Left kidney (tissue), 2 donors: ENCODE measurements around the gene ASPDH. TPM values are rescaled to one million over a fixed set of nuclear protein-coding genes. Genes with fewer than 3 reads are reported as not detected.

Source experiments
- DNase-seq: peaks from one replicate; pipeline ENCODE4 v3.0.0-alpha.2; 2013
- polyA plus RNA-seq: library from polyadenylated mRNA; unstranded; fragments of 120-200 nt; gene quantifications from one replicate; pipeline ENCODE4 v1.2.1, GENCODE V29; 2013; ENCODE audit not compliant: insufficient read length

Gene ASPDH
- polyA plus RNA-seq, 1 donor: 8.6 TPM

DNA sequence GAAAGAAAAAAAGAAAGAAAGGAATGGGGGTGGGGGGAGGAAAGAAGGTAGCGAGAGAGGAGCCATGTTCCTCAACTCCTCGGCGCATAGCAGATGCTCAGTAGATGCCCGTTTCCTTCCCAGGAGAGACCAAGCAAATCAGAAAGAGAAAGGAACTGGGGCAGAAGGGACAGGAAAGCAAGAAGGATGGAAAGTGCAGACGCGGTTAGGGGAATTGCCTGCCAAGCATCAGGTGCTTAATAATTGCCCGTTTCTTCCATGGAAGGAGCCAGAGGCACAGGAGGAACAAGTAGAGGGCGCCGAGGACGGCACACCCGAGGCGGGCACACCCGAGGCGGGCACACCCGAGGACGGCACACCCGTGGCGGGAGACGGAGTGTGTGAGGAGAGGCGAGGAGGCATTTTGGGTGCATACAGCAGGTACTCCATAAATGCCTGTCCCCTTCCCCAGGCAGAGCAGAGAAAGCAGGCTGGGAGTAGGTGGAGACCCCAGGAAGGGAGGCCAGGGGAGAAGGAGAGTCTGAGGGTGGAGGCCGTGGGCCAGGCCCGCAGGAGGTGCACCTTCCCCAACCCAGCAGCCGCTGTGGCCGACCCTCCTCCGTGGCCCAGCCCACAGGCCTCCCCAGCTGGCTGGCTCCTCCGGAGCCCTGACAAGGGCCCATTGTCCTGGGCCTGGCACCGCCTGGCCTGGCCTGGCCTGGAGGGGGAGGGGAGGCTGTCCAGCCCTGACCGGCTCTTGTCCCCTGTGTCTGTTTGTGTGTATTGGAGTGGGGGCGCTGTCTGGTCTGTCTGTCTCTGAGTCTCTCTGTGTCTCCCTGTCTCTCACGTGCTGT, 17.3 kb downstream of the ASPDH start:
- DNase-seq: no peak

DNA sequence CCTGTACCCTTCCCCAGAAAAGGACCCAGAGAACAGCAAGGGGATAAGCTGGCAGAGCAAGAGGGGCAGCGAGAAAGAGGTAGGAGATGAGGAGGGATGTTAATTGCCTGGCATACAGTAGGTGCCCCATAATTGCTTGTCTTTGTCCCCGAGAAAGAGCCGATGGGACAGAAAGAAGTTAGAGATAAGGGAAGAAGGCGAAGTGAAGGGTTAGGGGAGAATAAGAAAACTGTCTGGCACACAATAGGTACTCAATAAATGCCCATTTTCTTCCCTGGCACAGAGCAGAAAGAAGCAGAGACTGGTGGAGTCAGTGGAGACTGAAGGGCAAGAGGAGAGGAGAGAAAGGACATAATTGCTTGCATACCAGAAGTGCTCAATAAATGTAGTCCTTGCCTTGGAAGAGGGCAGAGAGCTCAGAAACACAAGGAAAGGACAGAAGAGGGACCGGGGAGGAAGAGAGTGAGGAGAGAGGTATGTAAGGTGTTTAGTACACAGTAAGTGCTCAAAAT, 18.6 kb downstream of the ASPDH start:
- no peak for DNase-seq

DNA sequence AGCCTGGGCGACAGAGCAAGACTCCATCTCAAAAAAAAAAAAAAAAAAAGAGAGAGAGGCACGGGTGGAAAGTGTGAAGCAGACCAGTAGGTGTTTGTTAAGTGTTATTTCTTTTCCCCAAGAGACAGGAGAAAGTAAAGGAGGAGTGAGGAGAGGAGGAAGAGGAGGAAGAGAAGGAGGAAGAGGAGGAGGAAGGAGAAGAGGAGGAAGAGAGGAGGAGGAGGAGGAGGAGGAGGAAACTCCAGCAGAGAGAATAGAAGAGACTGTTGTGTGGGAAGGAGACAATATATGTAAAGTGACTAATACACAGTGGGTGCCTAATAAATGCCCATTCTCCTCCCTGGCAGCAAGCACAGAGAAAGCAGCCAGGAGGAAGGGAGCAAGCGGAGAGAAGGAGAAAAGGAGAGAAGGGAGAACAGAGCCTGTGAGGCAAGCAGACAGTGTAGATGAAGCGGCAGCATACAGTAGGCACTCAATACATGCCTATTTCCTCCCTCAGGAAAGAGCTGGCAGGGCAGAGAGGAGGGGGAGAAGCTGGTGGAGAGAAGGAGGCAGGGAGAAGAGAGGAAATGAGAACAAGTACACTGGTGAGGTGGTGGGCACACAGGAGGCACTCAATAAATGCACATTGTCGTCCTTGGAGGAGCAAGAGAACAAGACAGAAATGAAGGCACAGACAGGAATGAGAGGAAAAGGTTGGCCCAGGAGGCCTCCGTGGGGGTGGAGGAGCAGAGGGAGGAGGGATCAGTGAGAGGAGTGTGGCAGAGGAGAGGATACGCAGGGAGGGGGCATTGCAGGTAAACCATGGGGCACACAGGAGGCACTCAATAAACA, 19.3 kb downstream of the ASPDH start:
- DNase-seq: no peak

DNA sequence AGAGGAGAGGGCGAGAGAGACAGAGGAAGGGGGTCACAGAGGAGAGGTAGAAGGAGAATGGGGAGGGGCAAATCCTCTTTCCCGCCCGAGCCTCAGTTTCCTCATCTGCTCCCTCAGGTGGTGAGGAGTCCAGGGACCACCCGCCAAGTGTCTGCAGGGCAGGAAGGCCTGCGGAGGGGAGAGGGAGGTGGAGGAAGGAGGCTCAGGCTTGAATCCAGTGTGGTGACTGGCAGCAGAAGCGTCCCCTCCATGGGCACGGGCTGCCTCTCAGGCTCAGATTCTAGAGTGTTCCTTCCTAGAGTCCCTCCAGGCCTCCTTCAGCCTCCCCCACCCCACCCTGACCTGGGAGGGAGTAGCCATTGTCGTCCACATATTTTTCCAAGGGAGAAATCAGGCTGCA, 20.5 kb downstream of the ASPDH start:
- DNase-seq: no peak

DNA sequence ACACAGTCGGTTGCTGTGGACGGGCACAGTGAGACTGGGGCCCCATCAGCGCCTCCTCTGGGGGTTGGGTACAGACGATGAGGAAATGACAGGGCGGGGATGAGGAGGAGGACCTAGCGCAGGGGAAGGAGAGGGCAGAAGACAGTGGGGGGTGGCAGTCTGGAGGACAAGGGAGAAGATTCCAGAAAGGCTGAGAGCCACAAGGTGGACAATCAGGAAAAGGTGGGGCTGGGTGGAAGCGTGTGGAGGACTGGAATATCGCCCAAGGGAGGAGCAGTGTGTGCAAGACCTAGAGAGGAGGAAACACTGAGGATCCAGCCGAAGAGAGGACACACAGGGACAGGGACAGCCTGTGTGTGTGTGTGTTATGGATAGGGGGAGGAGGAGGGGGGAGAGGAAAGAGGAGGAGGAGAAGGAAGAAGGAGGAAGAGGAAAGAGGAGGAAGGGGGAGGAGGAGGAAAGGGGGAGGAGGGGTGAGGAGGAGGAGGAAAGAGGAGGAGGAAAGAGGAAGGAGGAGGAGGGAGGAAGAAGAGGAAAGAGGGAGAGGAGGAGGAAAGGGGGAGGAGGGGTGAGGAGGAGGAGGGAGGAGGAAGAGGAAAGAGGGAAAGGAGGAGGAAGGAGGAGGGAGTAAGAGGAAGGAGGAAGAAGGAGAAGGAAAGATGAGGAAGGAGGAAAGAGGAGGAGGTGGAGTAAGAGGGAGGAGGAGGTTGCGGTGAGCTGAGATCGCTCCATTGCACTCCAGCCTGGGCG, 21.2 kb downstream of the ASPDH start:
- no peak for DNase-seq

DNA sequence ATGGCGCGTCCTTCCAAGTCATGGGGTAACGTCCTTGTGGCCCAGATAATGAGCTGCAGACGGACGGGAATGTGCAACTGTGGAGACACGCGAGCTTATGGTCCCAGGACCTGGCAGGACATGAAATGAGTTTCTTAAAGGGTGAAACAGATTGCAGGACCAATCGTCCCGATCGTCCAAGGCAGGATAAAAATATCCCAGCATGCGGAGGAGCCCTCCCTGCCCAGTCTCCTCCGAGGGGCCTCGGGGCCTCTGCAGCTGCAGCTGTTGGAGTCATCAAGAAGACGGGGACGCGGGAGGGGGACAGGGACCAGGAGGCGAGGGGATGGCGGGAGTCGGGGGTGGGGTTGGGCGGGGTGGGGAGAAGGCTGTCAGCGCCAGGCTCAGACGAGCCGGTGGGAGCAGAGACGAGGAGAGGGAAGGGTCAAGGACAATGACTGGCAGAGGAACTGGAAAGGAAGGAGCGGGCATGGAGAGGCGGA, 22.7 kb downstream of the ASPDH start:
- DNase-seq: no peak

DNA sequence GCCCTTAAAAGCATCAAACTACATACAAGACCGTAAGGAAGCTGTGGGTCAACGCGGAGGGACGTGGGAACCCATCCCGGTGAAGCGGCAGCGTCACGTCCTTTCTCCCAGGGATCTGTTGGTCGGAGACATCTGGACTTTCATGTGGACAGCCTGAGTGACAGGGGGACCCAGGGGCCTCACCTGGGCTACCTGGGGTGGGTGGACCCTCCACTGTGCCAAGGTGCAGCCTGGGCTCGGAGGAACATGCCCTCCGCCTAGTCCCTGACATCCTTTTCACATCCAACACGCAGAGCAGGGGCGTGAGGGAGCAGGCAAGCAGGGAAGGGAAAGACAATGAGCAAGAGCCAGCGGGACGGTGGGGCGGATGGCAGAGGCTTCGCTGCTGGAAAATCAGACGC, 23.3 kb downstream of the ASPDH start:
- DNase-seq: no peak

DNA sequence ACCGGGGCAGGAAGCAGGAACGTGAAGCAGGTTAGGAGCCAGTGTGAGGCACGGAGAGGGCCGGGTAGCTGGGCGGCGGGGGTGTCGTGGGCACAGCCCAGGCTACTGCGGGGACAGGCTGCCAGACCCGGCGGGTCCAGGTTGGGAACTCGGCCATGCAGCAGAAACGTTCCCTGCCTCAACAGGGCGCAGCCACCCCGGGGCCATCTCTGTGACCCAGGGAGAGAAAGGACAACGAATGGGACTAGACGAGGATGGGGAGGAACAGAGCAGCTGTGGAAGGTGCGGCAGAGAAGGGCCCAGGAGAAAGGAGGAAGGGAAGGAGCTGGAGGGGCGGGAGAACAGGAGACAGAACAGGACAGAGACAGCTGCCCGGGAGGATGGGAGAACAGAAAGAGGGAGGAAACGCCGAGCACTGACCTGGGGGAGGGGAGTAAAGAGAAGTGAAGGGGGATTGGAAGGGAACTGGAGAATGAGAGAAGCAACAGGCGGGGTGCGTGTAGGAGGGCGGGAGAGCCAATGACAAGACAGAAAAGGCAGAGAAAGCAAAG, 24.2 kb downstream of the ASPDH start:
- no peak for DNase-seq

DNA sequence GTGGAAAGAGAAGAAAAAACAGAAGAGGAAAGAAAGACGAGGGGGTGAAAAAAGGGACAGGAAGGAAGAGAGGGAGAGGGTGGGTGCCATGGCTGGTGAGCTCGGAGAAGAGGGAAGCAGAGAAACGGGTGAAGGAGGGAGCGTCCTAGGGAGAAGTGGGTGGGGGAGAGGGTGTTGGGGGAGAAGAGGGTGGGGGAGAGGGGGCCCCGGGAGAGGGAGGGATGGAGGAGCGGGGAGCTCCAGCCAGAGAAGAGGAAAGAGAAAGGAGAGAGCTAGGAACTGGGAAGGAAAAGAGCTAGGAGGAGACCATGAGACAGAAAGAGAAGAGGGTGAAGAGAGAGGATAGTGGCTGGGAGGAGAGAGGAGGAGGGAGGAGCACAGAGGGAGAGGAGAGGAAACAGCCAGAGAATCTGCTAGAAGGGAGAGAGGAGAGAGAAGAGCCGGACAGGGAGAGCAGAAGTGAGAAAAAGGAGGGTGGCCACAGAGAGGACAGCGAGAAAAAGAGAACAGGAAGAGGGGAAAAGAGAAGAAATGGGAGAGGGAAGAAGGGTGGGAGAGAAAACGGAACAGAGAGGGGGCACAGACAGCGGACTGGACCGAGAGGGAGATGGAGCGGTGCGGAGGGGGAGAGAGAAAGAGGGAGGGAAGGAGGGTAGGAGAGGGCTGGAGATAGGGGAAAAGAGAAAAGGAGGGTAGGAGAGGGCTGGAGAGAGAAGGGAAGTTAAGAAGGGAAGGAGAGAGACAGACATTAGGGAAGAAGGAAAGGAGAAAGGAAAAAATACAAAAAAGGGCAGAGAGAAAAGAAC, 25.1 kb downstream of the ASPDH start:
- DNase-seq: no peak

DNA sequence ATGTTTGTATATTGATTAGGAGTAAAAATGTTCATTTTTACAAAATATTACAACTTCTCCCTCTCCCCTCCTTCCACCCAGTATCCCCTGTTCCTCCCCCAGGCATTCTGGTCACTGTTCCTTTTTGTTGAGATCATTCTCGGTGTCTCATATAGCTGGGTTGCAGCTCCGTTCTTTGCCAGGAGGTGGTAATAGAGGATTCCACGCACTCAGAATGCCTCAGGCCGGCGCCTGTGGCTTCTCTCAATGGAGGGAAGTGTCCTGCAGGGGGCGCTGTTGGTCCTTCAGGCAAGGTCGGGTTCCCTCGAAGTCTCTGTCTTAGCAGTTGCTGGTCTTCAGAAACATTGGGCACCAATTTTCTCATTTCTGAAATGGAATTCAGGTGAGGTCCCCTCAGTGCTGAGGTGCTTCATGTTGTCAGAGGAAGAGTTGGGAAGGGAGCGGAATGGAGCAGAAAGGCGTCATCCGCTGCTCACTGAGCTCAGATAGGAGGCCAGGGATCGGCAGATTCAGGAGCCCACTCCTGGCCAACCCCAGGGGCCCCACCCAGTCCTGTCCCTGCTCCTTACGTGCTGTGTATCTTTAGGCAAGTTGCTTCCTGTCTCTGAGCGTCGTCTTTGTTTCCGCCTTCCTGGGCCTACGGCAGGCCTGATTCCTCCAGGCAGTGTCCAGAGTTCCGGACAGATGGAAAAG, 26.7 kb downstream of the ASPDH start:
- DNase-seq: no peak

DNA sequence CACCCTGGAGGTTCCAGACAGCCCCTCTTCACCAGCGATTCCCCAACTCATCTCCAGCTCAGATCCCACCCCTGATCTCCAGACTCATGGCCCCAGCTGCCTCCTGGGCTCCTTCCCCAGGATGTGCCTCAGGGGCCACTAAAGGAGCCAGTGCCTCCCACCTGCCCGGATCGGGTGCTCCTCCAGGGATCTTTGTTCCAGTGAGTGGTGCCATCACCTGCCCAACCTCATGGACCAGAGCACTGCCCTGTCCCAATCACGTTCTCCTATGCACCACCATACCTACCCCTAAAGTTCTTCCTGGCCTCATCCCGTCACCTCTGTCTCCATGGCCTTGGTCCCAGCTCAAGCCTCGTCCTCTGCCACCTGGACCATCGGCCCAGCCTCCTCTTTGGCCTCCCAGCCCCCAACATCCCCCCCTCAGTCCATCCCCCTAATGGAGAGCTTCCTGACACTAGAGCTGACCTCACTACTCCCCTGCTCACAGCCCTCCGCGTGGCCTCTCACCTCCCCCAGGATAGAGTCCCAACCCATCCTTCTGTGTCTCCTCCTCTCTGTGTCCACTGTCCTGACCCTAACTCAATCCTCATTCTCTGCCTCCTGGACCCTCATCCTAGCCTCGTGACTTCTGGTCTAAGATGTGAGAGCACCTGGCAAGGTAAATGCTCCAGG, 28.3 kb downstream of the ASPDH start:
- no peak for DNase-seq

DNA sequence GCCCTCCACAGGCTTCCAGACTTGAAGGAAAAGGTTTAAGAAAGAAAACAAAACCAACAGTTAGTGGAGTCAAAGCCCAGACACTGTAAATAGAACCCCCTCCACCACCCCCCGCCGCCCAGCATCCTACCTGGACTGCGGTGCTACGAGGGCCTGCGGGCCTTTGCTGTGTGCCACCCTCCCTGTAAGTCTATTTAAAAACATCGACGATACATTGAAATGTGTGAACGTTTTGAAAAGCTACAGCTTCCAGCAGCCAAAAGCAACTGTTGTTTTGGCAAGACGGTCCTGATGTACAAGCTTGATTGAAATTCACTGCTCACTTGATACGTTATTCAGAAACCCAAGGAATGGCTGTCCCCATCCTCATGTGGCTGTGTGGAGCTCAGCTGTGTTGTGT, 30.8 kb downstream of the ASPDH start:
- DNase-seq: no peak

DNA sequence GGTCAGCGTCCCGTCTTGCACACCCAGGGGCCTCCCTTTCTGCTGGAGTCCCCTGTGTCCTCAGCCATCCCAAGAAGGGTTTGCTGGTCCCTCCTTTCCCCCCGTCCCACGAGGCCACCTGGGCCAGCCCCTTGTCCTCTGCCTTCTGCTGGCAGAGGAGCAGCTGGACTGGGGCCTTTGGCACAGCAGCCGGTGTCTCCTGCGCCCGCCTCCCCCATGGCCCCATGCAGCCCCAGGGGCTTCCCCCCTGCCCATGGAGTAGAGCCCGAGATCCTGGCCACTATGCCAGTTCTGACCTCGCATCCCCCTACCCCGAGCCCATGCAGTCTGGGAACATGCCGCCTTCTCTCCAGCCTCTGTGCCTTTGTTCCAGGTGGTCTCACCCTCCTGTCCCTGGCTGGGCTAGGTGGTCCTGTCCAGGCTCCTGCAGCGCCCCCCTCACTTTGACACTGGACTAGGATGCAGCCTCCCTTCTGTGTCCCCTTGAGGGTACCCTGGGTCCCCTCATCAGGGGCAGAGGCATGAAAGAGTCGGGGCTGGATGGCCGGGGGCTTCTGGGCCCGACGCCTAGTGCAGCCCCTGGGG, 31.4 kb downstream of the ASPDH start:
- DNase-seq: no peak

DNA sequence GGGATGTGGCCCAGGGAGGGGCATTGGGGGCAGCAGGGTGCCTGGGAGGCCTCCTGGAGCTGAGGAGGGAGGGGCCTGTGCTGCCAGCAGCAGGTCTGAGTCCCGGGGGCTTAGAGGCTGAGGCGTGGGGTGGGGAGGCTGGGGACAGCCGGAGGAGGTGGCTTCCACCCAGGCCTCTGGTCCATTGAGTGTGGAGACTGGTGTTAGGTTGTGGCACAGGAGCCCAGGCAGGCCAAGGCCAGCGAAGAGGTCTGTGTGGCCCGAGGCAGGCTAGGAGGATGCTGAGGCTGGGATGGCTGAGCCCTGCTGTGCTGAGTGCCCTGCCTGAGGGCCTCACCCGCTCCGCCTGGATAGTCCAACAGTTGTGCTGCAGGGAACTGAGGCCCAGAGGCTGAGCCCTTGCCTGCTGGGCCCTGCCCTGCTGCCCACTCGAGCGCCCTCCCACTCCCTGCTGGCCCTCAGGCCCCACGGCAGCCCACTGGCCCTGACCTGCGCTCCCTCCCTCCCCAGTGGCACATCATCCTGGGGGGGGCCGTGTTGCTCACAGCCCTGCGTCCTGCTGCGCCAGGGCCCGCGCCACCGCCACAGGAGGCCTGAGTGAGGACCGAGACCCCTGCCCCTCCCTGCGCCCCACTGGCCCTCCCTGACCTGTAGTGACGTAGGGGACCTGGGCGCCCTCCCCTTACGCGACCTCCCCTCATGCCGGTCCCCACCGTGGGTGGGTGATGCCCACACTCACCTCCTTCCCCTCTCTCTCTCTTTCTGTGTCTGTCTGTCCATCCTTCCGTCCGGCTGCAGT, 32.2 kb downstream of the ASPDH start:
- no peak for DNase-seq

DNA sequence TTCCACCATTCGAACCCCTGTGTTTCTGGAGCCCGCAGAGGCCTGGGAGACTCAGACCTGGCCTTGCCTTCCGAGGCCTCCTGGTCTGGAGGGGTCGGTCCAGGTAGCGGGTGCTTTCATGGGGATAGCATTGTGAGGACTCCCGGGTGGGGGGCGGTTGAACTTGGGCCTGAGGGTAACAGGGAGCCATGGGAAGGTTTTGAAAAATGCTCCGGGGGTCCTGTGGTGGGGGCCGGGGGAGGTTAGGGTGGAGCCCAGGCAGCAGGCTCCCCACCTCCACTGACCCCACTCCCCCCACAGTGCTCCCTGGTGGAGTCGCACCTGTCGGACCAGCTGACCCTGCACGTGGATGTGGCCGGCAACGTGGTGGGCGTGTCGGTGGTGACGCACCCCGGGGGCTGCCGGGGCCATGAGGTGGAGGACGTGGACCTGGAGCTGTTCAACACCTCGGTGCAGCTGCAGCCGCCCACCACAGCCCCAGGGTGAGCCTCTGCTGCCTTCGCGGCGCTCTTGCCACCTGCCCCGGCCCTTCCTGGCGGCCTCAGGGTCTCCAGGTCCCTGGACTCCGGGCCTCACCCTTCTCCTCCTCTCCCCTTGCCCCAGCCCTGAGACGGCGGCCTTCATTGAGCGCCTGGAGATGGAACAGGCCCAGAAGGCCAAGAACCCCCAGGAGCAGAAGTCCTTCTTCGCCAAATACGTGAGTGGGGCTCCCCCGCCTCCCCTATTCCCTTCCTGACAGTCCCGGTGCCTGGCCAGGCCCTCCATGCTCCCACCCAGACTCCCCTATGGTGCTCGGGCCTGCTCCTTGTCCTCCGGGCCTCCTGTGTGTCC, 33.2 kb downstream of the ASPDH start:
- no peak for DNase-seq

DNA sequence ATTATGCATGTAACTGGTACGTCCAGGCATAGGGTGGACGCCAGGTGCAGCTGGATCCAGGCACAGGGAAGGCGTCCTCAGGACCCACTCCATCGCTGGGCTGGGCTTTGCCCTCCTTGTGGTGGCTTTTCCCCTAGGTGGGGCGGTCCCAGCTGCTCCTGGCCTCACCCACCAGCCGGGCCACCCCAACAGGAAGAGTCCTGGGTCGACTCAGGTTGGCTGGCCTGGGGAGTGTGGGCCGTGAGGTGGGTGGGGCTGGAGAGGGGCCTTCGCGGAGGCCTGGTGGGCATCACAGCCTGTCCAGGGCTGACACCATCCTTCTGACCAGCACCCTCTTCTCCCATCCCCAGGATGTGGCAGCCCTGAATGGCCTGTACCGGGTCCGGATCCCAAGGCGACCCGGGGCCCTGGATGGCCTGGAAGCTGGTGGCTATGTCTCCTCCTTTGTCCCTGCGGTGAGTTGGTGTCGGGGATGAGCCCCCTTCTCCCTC, 33.9 kb downstream of the ASPDH start:
- DNase-seq: no peak

DNA sequence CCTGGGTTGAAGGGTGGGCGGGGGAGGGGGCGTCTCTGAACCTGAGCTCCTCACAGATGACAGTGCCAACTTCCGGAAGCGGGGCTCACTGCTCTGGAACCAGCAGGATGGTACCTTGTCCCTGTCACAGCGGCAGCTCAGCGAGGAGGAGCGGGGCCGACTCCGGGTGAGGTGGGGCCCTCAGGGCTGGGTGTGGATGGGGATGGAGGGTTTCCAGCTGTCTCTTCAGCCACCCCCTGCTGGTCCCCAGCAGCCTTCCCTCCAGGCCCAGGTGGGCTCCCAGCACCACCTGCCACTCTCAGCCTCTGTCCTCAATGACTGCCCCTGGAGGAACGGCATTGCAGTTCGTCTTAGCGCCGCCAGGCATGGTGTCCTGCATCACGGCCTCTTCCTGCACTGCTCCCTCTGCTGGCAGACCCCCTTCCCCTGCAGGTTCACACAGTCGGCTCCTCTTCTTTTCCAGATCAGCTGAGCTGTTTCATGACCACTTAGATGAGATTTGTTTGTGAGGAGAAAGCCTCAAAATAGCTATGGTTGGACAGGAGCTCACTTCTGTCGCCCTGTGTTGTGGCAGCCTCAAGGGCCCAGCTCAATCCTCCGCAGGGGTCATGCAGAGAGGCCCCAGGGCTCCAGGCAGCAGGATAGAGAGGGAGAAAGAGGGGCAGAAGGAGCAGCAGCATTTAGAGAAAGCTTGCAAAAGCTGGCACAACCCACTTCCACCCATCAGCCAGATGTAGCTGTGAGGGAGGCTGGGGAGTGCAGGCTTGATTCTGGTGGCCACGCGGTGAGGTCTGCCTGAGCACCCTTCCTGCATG, 34.6 kb downstream of the ASPDH start:
- no peak for DNase-seq
